Measurements from ENCODE around the gene MYOG.

The MYOG gene

GRCh38 chr1:203100516-203100869 lies 14.7 kb upstream of the MYOG start:
- Histone ChIP-seq H3K9me3 (ENCODE audit: insufficient read depth, low read length) (peaks cover 32% of the 10 kb centered on the region), H3K27me3 (ENCODE audit: insufficient read depth, insufficient read length) (no peaks in the 10 kb centered on the region), H3K9ac (ENCODE audit: insufficient read length, low read depth) (no peak overlapping the region), H3K4me3 (ENCODE audit: insufficient read length, low read depth) (no peak overlapping the region), H3K36me3 (ENCODE audit: insufficient read depth, insufficient read length, low read length) (no peaks in the 10 kb centered on the region), H3K4me1 (ENCODE audit: insufficient read depth, insufficient read length) (no peaks in the 10 kb centered on the region)
- no peak for DNase-seq (ENCODE audit: low read depth, low spot score)
- no peak for TF ChIP-seq ZNF274 (IDR thresholded peaks at IDR 0.05; ENCODE audit: low read depth, low read length)

- Histone ChIP-seq H3K9ac (ENCODE audit: insufficient read length, low read depth) (no peak overlapping the region), H3K27me3 (ENCODE audit: insufficient read depth, insufficient read length) (no peaks in the 10 kb centered on the region), H3K4me3 (ENCODE audit: insufficient read length, low read depth) (no peak overlapping the region), H3K36me3 (ENCODE audit: insufficient read depth, insufficient read length, low read length) (no peaks in the 10 kb centered on the region), H3K9me3 (ENCODE audit: insufficient read depth, low read length) (peaks cover 32% of the 10 kb centered on the region), H3K4me1 (ENCODE audit: insufficient read depth, insufficient read length) (no peaks in the 10 kb centered on the region)
- TF ChIP-seq YY1 (IDR thresholded peaks at IDR 0.05; ENCODE audit: insufficient read depth, insufficient read length) (no peak), SUZ12 (IDR thresholded peaks at IDR 0.05; ENCODE audit: extremely low read depth, insufficient read depth, insufficient read length) (no peak), ZNF274 (IDR thresholded peaks at IDR 0.05; ENCODE audit: low read depth, low read length) (no peak)
- DNase-seq (ENCODE audit: low read depth, low spot score): no peak
Measured at GRCh38 chr1:203099805-203100515, 14.1 kb upstream of the MYOG start.

- no peak for TF ChIP-seq SUZ12 (IDR thresholded peaks at IDR 0.05; ENCODE audit: extremely low read depth, insufficient read depth, insufficient read length)
- TF ChIP-seq ZNF274 (IDR thresholded peaks at IDR 0.05; ENCODE audit: low read depth, low read length): no peak
- TF ChIP-seq YY1 (IDR thresholded peaks at IDR 0.05; ENCODE audit: insufficient read depth, insufficient read length): no peak
- H3K9ac ChIP-seq (ENCODE audit: insufficient read length, low read depth): no peak overlapping the region
- H3K36me3 ChIP-seq (ENCODE audit: insufficient read depth, insufficient read length, low read length): no peaks in the 10 kb centered on the region
- no peaks in the 10 kb centered on the region for H3K27me3 ChIP-seq (ENCODE audit: insufficient read depth, insufficient read length)
- H3K4me3 ChIP-seq (ENCODE audit: insufficient read length, low read depth): no peak overlapping the region
- no peaks in the 10 kb centered on the region for H3K4me1 ChIP-seq (ENCODE audit: insufficient read depth, insufficient read length)
- H3K9me3 ChIP-seq (ENCODE audit: insufficient read depth, low read length): peaks cover 35% of the 10 kb centered on the region
- no peak for DNase-seq (ENCODE audit: low read depth, low spot score)
Measured at GRCh38 chr1:203098914-203099520, 13.2 kb upstream of the MYOG start.

GRCh38 chr1:203098445-203098844 lies 12.6 kb upstream of the MYOG start:
- TF ChIP-seq SUZ12 (IDR thresholded peaks at IDR 0.05; ENCODE audit: extremely low read depth, insufficient read depth, insufficient read length): no peak
- TF ChIP-seq ZNF274 (IDR thresholded peaks at IDR 0.05; ENCODE audit: low read depth, low read length): no peak
- no peak for TF ChIP-seq YY1 (IDR thresholded peaks at IDR 0.05; ENCODE audit: insufficient read depth, insufficient read length)
- Histone ChIP-seq H3K9ac (ENCODE audit: insufficient read length, low read depth) (no peak overlapping the region), H3K4me3 (ENCODE audit: insufficient read length, low read depth) (no peak overlapping the region), H3K4me1 (ENCODE audit: insufficient read depth, insufficient read length) (no peaks in the 10 kb centered on the region), H3K27me3 (ENCODE audit: insufficient read depth, insufficient read length) (no peaks in the 10 kb centered on the region), H3K9me3 (ENCODE audit: insufficient read depth, low read length) (peaks cover 38% of the 10 kb centered on the region), H3K36me3 (ENCODE audit: insufficient read depth, insufficient read length, low read length) (no peaks in the 10 kb centered on the region)
- no peak for DNase-seq (ENCODE audit: low read depth, low spot score)

GRCh38 chr1:203097001-203097400 lies 11.2 kb upstream of the MYOG start:
- DNase-seq (ENCODE audit: low read depth, low spot score): no peak
- TF ChIP-seq YY1 (IDR thresholded peaks at IDR 0.05; ENCODE audit: insufficient read depth, insufficient read length): no peak
- TF ChIP-seq ZNF274 (IDR thresholded peaks at IDR 0.05; ENCODE audit: low read depth, low read length): no peak
- TF ChIP-seq SUZ12 (IDR thresholded peaks at IDR 0.05; ENCODE audit: extremely low read depth, insufficient read depth, insufficient read length): no peak
- Histone ChIP-seq H3K27me3 (ENCODE audit: insufficient read depth, insufficient read length) (no peaks in the 10 kb centered on the region), H3K36me3 (ENCODE audit: insufficient read depth, insufficient read length, low read length) (no peaks in the 10 kb centered on the region), H3K4me1 (ENCODE audit: insufficient read depth, insufficient read length) (no peaks in the 10 kb centered on the region), H3K9me3 (ENCODE audit: insufficient read depth, low read length) (peaks cover 38% of the 10 kb centered on the region), H3K9ac (ENCODE audit: insufficient read length, low read depth) (no peak overlapping the region), H3K4me3 (ENCODE audit: insufficient read length, low read depth) (no peak overlapping the region)

- DNase-seq (ENCODE audit: low read depth, low spot score): no peak
- Histone ChIP-seq H3K36me3 (ENCODE audit: insufficient read depth, insufficient read length, low read length) (no peaks in the 10 kb centered on the region), H3K4me3 (ENCODE audit: insufficient read length, low read depth) (no peak overlapping the region), H3K27me3 (ENCODE audit: insufficient read depth, insufficient read length) (no peaks in the 10 kb centered on the region), H3K9ac (ENCODE audit: insufficient read length, low read depth) (no peak overlapping the region), H3K4me1 (ENCODE audit: insufficient read depth, insufficient read length) (no peaks in the 10 kb centered on the region), H3K9me3 (ENCODE audit: insufficient read depth, low read length) (peaks cover 38% of the 10 kb centered on the region)
- TF ChIP-seq YY1 (IDR thresholded peaks at IDR 0.05; ENCODE audit: insufficient read depth, insufficient read length) (no peak), SUZ12 (IDR thresholded peaks at IDR 0.05; ENCODE audit: extremely low read depth, insufficient read depth, insufficient read length) (no peak), ZNF274 (IDR thresholded peaks at IDR 0.05; ENCODE audit: low read depth, low read length) (no peak)
Measured at GRCh38 chr1:203096566-203096965, 10.8 kb upstream of the MYOG start.

- H3K9me3 ChIP-seq (ENCODE audit: insufficient read depth, low read length): peaks cover 38% of the 10 kb centered on the region
- no peaks in the 10 kb centered on the region for H3K36me3 ChIP-seq (ENCODE audit: insufficient read depth, insufficient read length, low read length)
- no peak overlapping the region for H3K9ac ChIP-seq (ENCODE audit: insufficient read length, low read depth)
- no peak for DNase-seq (ENCODE audit: low read depth, low spot score)
- H3K27me3 ChIP-seq (ENCODE audit: insufficient read depth, insufficient read length): no peaks in the 10 kb centered on the region
- TF ChIP-seq ZNF274 (IDR thresholded peaks at IDR 0.05; ENCODE audit: low read depth, low read length) (no peak), YY1 (IDR thresholded peaks at IDR 0.05; ENCODE audit: insufficient read depth, insufficient read length) (no peak), SUZ12 (IDR thresholded peaks at IDR 0.05; ENCODE audit: extremely low read depth, insufficient read depth, insufficient read length) (no peak)
- no peaks in the 10 kb centered on the region for H3K4me1 ChIP-seq (ENCODE audit: insufficient read depth, insufficient read length)
- H3K4me3 ChIP-seq (ENCODE audit: insufficient read length, low read depth): no peak overlapping the region
Measured at GRCh38 chr1:203095061-203095690, 9.4 kb upstream of the MYOG start.
